Globus pallidus (tissue), 1 donor: ENCODE data around the gene TMEM116.
"Not testable (repeated sequence)": the region's sequence is repeated elsewhere in the genome, so short reads cannot be mapped to it uniquely, and the experiment has no call there.

ENCODE experiments used
- DNase-seq: peaks from one replicate; pipeline ENCODE4 v3.0.0-alpha.2; 2015; ENCODE audit warnings: low spot score

TMEM116 gene

DNA sequence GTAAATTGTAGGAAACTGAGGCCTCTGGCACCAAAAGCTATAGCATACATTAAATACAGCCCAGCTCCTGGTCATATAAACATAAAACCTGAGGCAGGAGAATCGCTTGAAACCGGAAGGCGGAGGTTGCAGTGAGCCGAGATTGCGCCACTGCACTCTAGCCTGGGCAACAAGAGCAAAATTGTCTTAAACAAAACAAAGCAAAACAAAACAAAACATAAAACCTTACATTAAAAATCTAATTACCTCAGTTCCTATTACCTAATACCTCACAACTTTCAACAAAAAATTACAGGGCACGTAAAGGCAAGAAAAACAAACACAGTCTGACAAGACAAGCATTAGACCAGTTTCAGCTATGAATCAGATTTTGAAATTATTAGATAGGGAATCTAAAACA lies 36.7 kb downstream of the TMEM116 start:
- no peak for DNase-seq

DNA sequence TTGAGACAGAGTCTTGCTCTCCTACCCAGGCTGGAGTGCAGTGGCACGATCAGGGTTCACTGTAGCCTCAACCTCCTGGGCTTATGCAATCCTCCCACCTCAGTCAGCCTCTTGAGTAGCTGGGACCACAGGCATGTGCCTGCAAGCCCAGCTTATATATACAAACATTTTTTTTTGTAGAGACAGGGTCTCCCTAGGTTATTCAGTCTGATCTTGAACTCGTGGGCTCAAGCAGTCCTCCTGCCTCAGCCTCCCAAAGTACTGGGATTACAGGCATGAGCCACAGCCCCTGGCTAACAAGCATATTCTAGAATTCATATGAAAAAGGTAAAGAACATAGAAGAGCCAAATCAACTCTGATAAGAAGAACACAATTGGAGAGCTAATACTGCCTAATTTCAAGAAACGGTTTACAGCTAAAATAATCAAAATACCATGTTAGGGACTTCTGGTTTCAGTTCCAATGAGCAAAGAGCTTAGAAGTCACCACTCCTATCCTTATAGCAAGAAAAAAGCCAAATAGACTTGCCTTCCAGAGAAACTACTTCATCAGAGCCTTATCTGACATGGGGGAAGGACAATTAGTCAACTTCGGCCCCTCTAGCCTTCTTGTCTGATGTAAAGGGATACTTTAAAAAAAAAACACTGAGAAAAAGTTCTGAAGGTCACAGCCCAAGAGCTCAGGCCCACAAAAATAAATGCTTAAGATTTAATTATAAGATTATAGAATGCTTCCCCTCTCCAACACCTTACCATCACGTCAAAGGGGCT lies 37.6 kb downstream of the TMEM116 start:
- DNase-seq, result no peak

DNA sequence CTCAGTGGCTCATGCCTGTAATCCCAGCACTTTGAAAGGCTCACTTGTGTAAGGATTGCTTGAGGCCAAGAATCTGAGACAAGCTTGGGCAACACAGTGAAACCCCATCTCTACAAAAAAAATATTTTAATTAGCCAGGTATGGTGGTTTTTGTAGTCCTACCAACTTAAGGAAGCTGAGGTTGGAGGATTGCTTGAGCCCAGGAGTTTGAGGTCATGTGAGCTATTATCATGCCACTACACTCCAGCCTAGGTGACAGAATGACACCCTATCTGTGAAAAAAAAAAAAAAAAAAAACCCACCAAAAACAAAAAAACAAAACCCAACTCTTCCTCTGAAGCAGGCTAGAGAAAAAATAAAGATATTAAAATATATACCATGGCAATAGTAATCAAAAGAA lies 41.2 kb downstream of the TMEM116 start:
- DNase-seq, result no peak

GRCh38 chr12:111964935-111965334 lies 48.0 kb downstream of the TMEM116 start:
- no peak for DNase-seq

- not testable (repeated sequence) for DNase-seq
Observed at GRCh38 chr12:111959518-111959917, 53.4 kb downstream of the TMEM116 start.

DNA sequence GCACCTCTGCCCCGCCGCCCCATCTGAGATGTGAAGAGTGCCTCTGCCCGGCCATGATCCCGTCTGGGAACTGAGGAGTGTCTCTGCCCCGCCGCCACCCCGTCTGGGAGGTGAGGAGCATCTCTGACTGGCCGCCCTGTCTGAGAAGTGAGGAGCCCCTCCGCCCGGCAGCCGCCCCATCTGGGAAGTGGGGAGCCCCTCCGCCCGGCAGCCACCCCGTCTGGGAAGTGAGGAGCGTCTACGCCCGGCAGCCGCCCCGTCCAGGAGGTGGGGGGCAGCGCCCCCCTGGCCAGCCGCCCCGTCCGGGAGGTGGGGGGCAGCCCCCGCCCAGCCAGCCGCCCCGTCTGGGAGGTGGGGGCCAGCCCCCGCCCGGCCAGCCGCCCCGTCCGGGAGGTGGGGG lies 55.7 kb downstream of the TMEM116 start:
- not testable (repeated sequence) for DNase-seq

- no peak for DNase-seq
Observed at GRCh38 chr12:111954969-111955368, 58.0 kb downstream of the TMEM116 start.

GRCh38 chr12:111953455-111953854 lies 59.5 kb downstream of the TMEM116 start:
- no peak for DNase-seq

DNA sequence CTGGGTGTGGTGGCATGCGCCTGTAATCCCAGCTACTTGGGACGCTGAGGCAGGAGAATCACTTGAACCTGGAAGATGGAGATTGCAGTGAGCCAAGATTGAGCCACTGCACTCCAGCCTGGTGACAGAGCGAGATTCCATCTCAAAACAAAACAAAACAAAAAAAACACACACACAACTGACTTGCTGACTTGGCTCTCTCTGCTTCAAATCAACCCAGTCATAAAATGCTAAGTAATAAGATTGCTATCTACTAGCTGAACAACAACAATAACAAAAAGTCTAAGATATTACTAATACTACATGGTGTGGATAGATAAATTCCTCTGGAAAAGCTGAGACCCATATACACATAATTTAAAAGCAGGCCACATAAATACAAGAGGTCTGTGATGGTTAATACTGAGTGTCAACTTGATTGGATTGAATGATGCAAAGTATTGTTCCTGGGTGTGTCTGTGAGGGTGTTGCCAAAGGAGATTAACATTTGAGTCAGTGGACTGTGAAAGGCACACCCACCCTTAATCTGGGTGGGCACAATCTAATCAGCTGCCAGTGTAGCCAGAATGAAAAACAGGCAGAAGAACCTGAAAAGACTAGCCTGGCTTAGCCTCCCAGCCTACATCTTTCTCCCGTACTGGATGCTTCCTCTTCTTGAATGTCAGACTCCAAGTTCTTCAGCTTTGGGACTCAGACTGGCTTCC lies 60.7 kb downstream of the TMEM116 start:
- not testable (repeated sequence) for DNase-seq

- DNase-seq, result not testable (repeated sequence)
Observed at GRCh38 chr12:111950961-111951676, 61.8 kb downstream of the TMEM116 start.

DNA sequence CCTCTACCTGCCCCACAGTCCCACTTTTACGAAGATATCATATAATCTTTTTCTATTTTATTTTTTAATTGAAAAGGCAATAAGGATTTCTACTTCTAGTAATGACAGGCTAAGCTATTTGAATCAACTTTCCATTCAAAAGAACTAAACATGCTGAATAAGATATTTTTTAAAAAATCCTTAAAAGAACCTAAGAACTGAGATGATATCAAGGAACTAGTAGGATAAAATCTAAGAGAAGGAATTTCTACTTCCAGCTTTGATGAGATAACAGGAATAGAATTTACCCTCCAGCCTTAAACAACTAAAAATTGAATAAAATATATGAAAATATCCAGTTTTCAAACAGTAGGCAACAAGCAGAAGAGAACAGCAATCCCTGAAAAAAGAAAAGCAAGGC lies 69.0 kb downstream of the TMEM116 start:
- DNase-seq, result no peak

- DNase-seq, result no peak
Observed at GRCh38 chr12:111942557-111942956, 70.4 kb downstream of the TMEM116 start.

GRCh38 chr12:111937429-111937828 lies 75.5 kb downstream of the TMEM116 start:
- no peak for DNase-seq

GRCh38 chr12:111936869-111937268 lies 76.1 kb downstream of the TMEM116 start:
- DNase-seq, result no peak

DNA sequence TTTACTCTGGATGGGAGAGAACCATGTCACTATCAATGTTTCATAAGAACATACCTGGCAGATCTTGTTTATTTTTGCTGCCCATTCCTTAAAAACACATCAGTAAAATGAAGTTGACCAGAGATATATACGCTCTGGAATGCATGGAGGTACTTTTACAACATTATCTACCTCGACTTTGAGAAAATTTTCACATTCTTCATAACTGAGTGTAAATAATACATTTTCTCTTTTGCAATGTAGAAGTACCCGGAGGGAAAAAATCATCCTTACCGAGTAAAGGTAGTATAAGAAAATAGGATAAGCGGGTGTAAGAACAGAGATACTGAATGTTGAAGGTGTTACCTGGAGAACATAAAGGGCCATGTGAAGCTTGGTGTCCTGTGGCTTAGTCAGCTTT lies 80.7 kb downstream of the TMEM116 start:
- no peak for DNase-seq

DNA sequence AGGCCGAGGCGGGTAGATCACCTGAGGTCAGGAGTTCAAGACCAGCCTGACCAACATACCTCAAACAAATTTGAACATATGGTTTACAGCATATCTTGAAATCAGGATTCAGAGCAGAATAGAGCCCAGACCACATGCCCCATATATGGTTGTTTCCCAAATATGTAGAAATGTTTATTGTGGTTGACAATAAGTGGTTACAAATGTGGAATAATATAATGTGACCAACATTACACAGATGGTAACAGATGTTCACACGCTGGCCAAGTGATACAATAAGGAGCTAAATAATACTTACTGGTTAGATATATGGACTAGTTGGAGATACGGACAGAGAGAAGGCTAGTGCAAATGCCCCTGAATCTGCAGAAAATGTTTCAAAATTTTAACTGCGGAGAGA lies 85.6 kb downstream of the TMEM116 start:
- DNase-seq, result no peak

GRCh38 chr12:111926631-111927030 lies 86.3 kb downstream of the TMEM116 start:
- no peak for DNase-seq

DNA sequence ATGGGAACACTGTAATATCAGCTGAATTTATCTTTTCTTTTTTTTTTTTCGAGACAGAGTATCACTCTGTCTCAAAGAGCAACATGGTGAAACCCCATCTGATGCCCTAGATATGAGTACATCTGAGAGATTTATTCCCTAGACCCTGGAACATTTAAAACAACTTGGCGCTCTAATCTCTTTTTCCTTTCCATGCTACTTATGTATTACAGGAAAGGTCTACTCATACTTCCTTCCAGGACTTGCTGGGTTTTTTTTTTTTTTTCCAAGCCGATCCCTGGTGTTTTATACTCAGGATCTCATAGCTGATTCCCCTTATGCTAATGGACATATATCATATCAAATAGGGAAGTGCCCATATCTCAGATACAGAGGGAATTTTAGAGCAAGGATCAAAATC lies 87.8 kb downstream of the TMEM116 start:
- DNase-seq, result no peak

- no peak for DNase-seq
Observed at GRCh38 chr12:111907740-111908139, 105.2 kb downstream of the TMEM116 start.

- DNase-seq, result no peak
Observed at GRCh38 chr12:111905502-111905901, 107.5 kb downstream of the TMEM116 start.

- no peak for DNase-seq
Observed at GRCh38 chr12:111904446-111904975, 108.5 kb downstream of the TMEM116 start.

DNA sequence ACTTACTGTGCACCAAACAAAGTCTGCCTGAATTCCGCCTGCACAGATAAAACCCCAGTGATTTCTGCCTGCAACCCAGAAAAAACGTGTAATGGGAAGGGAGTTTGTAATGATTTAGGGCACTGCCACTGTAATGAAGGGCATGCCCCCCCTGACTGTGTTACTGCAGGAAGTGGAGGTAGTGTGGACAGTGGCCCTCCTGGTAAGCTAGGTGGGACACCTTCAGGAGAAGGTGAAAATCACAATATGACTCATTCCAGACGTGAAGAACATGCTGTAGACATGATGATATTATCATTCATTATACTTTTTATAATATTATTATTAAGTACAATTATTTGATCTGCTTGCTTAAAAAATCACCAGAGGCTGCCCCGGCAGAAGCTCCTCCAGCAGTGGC lies 111.8 kb downstream of the TMEM116 start:
- DNase-seq, result no peak

GRCh38 chr12:111894556-111894955 lies 118.4 kb downstream of the TMEM116 start:
- no peak for DNase-seq
